ENCODE data around the gene LPP. TPM values are rescaled to one million over a fixed set of nuclear protein-coding genes. Genes with fewer than 3 reads are reported as not detected.

LPP gene
- total RNA-seq, 1 donor from 2014 or later, result 14.2 TPM

DNA sequence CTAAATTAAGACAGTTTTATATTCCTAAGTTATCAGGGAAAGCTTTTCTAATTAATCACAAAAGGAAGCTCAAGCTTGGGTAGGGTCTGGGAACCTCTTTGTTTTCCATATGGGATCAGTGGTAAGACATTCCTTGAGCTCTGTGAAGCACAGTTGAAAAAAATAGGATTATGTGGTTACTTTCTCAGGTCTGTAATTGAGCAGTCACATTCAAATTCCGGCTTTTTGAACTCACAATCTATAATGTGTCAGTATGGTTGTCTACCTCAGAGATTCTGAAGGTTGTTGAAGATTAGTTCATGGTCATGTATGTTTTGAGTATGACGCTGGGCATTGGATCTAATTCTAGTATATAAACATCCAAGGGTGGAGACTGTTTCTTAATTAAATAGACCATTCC is 364.5 kb downstream of the LPP start:
- FAIRE-seq (no peak), DNase-seq (ENCODE audit: low read depth) (no peak)
- no peaks in the 10 kb centered on the region for H3K27me3 ChIP-seq (ENCODE audit: control insufficient read depth, insufficient read depth, low read length)
- no peak overlapping the region for H3K4me3 ChIP-seq (ENCODE audit: low read depth, low read length)
- no peaks in the 10 kb centered on the region for H3K36me3 ChIP-seq (ENCODE audit: control insufficient read depth, insufficient read depth, low read length)
- no peak for TF ChIP-seq CTCF (IDR thresholded peaks at IDR 0.05; ENCODE audit: insufficient read depth, low read length, severe bottlenecking)

DNA sequence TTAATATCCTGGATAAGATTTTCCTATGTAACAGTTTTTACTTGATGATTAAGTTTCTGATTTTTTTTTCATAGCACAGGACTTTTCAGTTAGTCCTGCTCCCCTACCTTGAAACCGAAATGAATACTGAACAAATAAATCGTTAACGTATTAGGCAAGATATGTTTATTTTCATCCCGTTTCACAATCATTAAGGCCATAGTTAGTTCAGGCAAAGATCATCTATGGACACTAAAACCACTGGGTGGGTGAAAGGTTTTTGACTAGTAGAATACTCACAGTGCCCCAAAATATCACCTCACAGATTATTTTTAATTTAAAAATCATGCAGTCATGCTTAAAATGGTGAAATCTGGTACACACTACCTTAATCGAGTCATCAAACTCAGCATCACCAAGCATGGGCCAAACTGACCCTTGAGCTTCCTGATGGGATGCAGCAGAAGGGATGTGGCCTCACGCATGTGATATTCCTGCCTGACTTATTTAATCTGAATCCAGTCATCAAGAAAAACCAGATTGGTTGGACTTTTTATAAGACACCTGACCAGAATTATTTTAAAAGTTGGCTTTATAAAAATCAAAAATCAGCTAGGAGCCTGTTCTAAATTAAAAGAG is 365.0 kb downstream of the LPP start:
- FAIRE-seq, result no peak
- TF ChIP-seq CTCF (IDR thresholded peaks at IDR 0.05; ENCODE audit: insufficient read depth, low read length, severe bottlenecking), result no peak

GRCh38 chr3:188520466-188520865 is 366.5 kb downstream of the LPP start:
- no peak overlapping the region for H3K4me3 ChIP-seq (ENCODE audit: low read depth, low read length)
- FAIRE-seq (no peak), DNase-seq (ENCODE audit: low read depth) (no peak)
- TF ChIP-seq CTCF (IDR thresholded peaks at IDR 0.05; ENCODE audit: insufficient read depth, low read length, severe bottlenecking), result no peak
- no peaks in the 10 kb centered on the region for H3K36me3 ChIP-seq (ENCODE audit: control insufficient read depth, insufficient read depth, low read length)
- H3K27me3 ChIP-seq (ENCODE audit: control insufficient read depth, insufficient read depth, low read length), result no peaks in the 10 kb centered on the region

More for the DNA sequence above, 365.0 kb downstream of the LPP start:
- H3K36me3 ChIP-seq (ENCODE audit: control insufficient read depth, insufficient read depth, low read length), result no peaks in the 10 kb centered on the region
- no peak overlapping the region for H3K4me3 ChIP-seq (ENCODE audit: low read depth, low read length)
- no peaks in the 10 kb centered on the region for H3K27me3 ChIP-seq (ENCODE audit: control insufficient read depth, insufficient read depth, low read length)
- DNase-seq (ENCODE audit: low read depth), result no peak

DNA sequence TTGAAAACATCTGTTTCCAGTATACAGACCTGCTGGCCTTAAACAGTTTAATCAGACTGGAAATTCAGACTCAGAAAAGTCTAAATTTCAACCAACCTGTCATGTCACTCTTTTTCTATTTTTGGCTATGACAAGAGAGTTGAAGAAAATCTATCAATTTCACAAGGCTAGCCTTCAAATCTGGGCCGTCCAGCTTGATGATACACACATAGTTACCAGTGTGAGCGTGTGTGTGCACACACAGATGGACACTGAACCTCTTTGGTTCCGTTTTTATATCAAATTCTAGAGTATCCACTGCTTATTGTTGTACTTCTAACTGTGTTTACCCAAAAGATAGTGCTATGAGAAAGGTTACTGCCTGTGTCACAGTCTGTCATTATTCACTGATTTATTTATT is 368.2 kb downstream of the LPP start:
- FAIRE-seq, result no peak
- no peak for TF ChIP-seq CTCF (IDR thresholded peaks at IDR 0.05; ENCODE audit: insufficient read depth, low read length, severe bottlenecking)
- DNase-seq (ENCODE audit: low read depth), result no peak
- Histone ChIP-seq H3K27me3 (ENCODE audit: control insufficient read depth, insufficient read depth, low read length) (no peaks in the 10 kb centered on the region), H3K4me3 (ENCODE audit: low read depth, low read length) (no peak overlapping the region), H3K36me3 (ENCODE audit: control insufficient read depth, insufficient read depth, low read length) (no peaks in the 10 kb centered on the region)

- TF ChIP-seq CTCF (IDR thresholded peaks at IDR 0.05; ENCODE audit: insufficient read depth, low read length, severe bottlenecking), result no peak
- Histone ChIP-seq H3K36me3 (ENCODE audit: control insufficient read depth, insufficient read depth, low read length) (no peaks in the 10 kb centered on the region), H3K27me3 (ENCODE audit: control insufficient read depth, insufficient read depth, low read length) (no peaks in the 10 kb centered on the region), H3K4me3 (ENCODE audit: low read depth, low read length) (no peak overlapping the region)
- no peak for DNase-seq (ENCODE audit: low read depth)
- no peak for FAIRE-seq
These were observed 369.3 kb downstream of the LPP start for GRCh38 chr3:188523291-188523690.

DNA sequence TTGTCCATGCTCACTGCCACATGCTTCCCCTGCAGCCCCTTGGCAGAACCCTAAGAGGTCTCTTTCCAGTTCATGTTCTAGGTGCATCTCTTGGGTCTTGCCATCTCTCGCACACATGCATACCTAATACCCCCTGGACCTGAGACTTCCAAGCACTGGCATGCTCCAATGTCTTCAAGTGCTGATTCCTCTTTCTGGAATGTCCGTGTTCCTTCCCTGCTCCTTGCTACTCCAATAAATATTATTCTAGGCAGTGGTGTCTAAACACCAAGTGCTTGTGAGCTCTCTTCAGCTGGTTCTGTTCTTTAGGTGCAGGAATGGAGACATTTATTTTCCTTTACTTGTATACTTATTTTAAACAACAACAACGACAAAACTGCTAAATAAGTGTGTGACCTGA is 370.1 kb downstream of the LPP start:
- DNase-seq (ENCODE audit: low read depth) (no peak), FAIRE-seq (peak; percentile 68)
- Histone ChIP-seq H3K36me3 (ENCODE audit: control insufficient read depth, insufficient read depth, low read length) (no peaks in the 10 kb centered on the region), H3K4me3 (ENCODE audit: low read depth, low read length) (no peak overlapping the region), H3K27me3 (ENCODE audit: control insufficient read depth, insufficient read depth, low read length) (no peaks in the 10 kb centered on the region)
- TF ChIP-seq CTCF (IDR thresholded peaks at IDR 0.05; ENCODE audit: insufficient read depth, low read length, severe bottlenecking), result no peak
